GM12878 (cell line): ENCODE results near the gene PTPN14. TPM values are rescaled to one million over a fixed set of nuclear protein-coding genes. Genes with fewer than 3 reads are reported as not detected.

Experiments used
- ATAC-seq: fragments of 200-7000 bp; cut with Tn5 transposase; 3 replicates; pipeline ENCODE4 v1.9.1; 2020; ENCODE audit warnings: mild to moderate bottlenecking, moderate library complexity
- BruUV-seq: library from RNA; stranded (reverse); fragments of 400-500 nt; replicated peaks from 2 replicates; lab custom pipeline; 2021; lab: Mats Ljungman, UMichigan
- CTCF ChIA-PET: fragments of 300-600 bp; sonication (Branson Sonifier 250); formaldehyde crosslinking; extraction: SDS; loops from one replicate; lab custom pipeline; 2021; ENCODE audit warnings: inconsistent platforms; lab: Yijun Ruan, JAX
- POLR2A ChIA-PET: fragments of 350-600 bp; formaldehyde crosslinking; extraction: SDS; loops from one replicate; lab custom pipeline; 2021; ENCODE audit warnings: inconsistent platforms; lab: Charles Lee
- RAD21 ChIA-PET: fragments of 300-600 bp; sonication (Branson Sonifier 250); formaldehyde crosslinking; loops from one replicate; lab custom pipeline; 2023; ENCODE audit warnings: antibody characterized with exemption; ENCODE audit not compliant: unreplicated experiment; lab: Charles Lee
- SMC1A ChIA-PET: fragments of 300-600 bp; sonication (Branson Sonifier 250); formaldehyde crosslinking; loops from one replicate; lab custom pipeline; 2023; ENCODE audit not compliant: unreplicated experiment, uncharacterized antibody; lab: Charles Lee
- DNase-seq: peaks from one replicate; pipeline ENCODE4 v3.0.0-alpha.2; 2011; ENCODE audit warnings: low read depth, low spot score
- FAIRE-seq: peaks from 3 replicates; lab custom pipeline; 2011; peaks lifted over from hg19 to GRCh38; lab: Jason Lieb, UNC
- H2AFZ ChIP-seq: 2 replicates; pipeline ENCODE4 v1.6.0; 2011; ENCODE audit warnings: low read depth, low read length, control low read depth; ENCODE audit not compliant: control insufficient read depth
- H3K27ac ChIP-seq: 2 replicates; pipeline ENCODE4 v1.5.1; 2011; ENCODE audit warnings: control low read depth; ENCODE audit not compliant: control insufficient read depth, insufficient read depth
- H3K27me3 ChIP-seq, 2 experiments: replicated peaks in 1 of 2; 2 replicates each; pipeline versions ENCODE4 v1.6.0 to v1.6.1; 2011; ENCODE audit warnings: low read length in 1 of 2; ENCODE audit not compliant: control insufficient read depth in 2 of 2, insufficient read depth in 2 of 2
- H3K36me3 ChIP-seq, 2 experiments: 2 replicates each; pipeline ENCODE4 v1.5.1; 2011; ENCODE audit warnings: low read length in 1 of 2; ENCODE audit not compliant: control insufficient read depth in 2 of 2, insufficient read depth in 2 of 2
- H3K4me1 ChIP-seq: 2 replicates; pipeline ENCODE4 v1.6.1; 2011; ENCODE audit warnings: mild to moderate bottlenecking, low read length, moderate library complexity, mixed read lengths; ENCODE audit not compliant: control insufficient read depth, insufficient read depth
- H3K4me2 ChIP-seq: 2 replicates; pipeline ENCODE4 v1.6.0; 2011; ENCODE audit warnings: control low read depth; ENCODE audit not compliant: control insufficient read depth, insufficient read depth
- H3K4me3 ChIP-seq: fragments of 200-600 bp; sonication (generic); 2 replicates; pipeline ENCODE4 v1.5.1; 2016
- H3K79me2 ChIP-seq: 2 replicates; pipeline ENCODE4 v1.6.0; 2011; ENCODE audit warnings: low read length; ENCODE audit not compliant: control insufficient read depth, insufficient read depth
- H3K9ac ChIP-seq: 2 replicates; pipeline ENCODE4 v1.8.0; 2011; ENCODE audit warnings: low read length, control low read depth, mixed read lengths; ENCODE audit not compliant: control insufficient read depth, insufficient read depth
- H3K9me3 ChIP-seq: replicated peaks from 3 replicates; pipeline ENCODE4 v1.5.1; 2011; ENCODE audit warnings: mild to moderate bottlenecking, low read length; ENCODE audit not compliant: control insufficient read depth, insufficient read depth
- H4K20me1 ChIP-seq: 2 replicates; pipeline ENCODE4 v1.6.0; 2011; ENCODE audit not compliant: control insufficient read depth, insufficient read depth
- BMI1 ChIP-seq: fragments of 450-650 bp; IDR thresholded peaks from 2 replicates; pipeline ENCODE4 v1.6.1; 2016; ENCODE audit warnings: mild to moderate bottlenecking, moderate library complexity, borderline replicate concordance
- CBFB ChIP-seq: IDR thresholded peaks from 2 replicates; pipeline ENCODE4 v1.6.1; 2016; ENCODE audit warnings: antibody characterized with exemption, low read depth
- JUNB ChIP-seq: IDR thresholded peaks from 2 replicates; pipeline ENCODE4 v1.6.1; 2016; ENCODE audit warnings: antibody characterized with exemption, mild to moderate bottlenecking
- MTA2 ChIP-seq: fragments of 450-650 bp; IDR thresholded peaks from 2 replicates; pipeline ENCODE4 v1.6.1; 2016; ENCODE audit warnings: low read depth, mild to moderate bottlenecking, moderate library complexity
- PAX8 ChIP-seq: fragments of 450-650 bp; IDR thresholded peaks from 2 replicates; pipeline ENCODE4 v1.6.1; 2017; ENCODE audit warnings: mild to moderate bottlenecking, moderate library complexity
- ZBTB4 ChIP-seq: fragments of 450-650 bp; formaldehyde crosslinking; IDR thresholded peaks from 2 replicates; pipeline ENCODE4 v1.4.0; 2022; ENCODE audit warnings: mild to moderate bottlenecking, moderate library complexity
- WGBS: methylation state at CpG from one replicate; pipeline ENCODE4 v1.1.6; 2016; ENCODE audit warnings: low lambda C conversion rate; ENCODE audit not compliant: insufficient replicate concordance, insufficient coverage; ENCODE audit errors: missing lambda C conversion rate; 5-methylcytosine and 5-hydroxymethylcytosine counted together
- in situ Hi-C: fragments of 300-500 bp; cut with MboI; formaldehyde crosslinking; loops from 9 replicates; pipeline ENCODE4 v1.14.3; 2018; ENCODE audit warnings: mixed read lengths
- intact Hi-C: fragments of 100-400 bp; cut with micrococcal nuclease; formaldehyde crosslinking; loops from one replicate; pipeline ENCODE4 v1.14.2; 2022; ENCODE audit not compliant: unreplicated experiment
- polyA plus RNA-seq, 11 experiments: library from polyadenylated mRNA; depleted of rRNA in 4 of 11; unstranded in 6 of 11; stranded (reverse) in 5 of 11; fragments of >200 nt; fragmentation: Nextera tagmentation in 4 of 11; fragmentation: Illumina TruSeq in 1 of 11; extraction: Ambion mirVana in 4 of 11; extraction: Trizol in 1 of 11; gene quantifications; 1 replicate in 1 of 11; 2 replicates in 10 of 11; pipeline versions ENCODE4 v1.2.1 to v1.2.3, GENCODE V29; 2011 to 2016; ENCODE audit warnings: inconsistent platforms in 2 of 11, missing spikeins in 2 of 11, low read depth in 1 of 11
- total RNA-seq, 4 experiments: library from RNA; depleted of rRNA in 3 of 4; stranded (reverse); fragments of >200 nt in 3 of 4; fragmentation: Illumina TruSeq in 1 of 4; extraction: Trizol in 1 of 4; gene quantifications; 2 replicates each; pipeline versions ENCODE4 v1.2.1 to v1.2.3, GENCODE V29; 2013 to 2021

PTPN14 gene
- total and polyA plus RNA-seq, 10 of the 15 experiments (the other 5 are each of a cell fraction or from before 2014, with no cell fraction given), result 0.05 to 5.1 (median 0.44) TPM

- 75% methylated on average over 5 of the region's 5 CpGs for WGBS
- Histone ChIP-seq H3K9ac (no peak overlapping the region), H3K79me2 (no peaks in the 10 kb centered on the region), H3K4me2 (no peak overlapping the region), H3K27ac (no peak overlapping the region), H3K9me3 (no peaks in the 10 kb centered on the region), H3K4me1 (peaks cover 8% of the 10 kb centered on the region), H3K27me3 (no peaks in the 10 kb centered on the region), H2AFZ (no peak overlapping the region), H4K20me1 (no peaks in the 10 kb centered on the region), H3K36me3 (peaks cover 0 to 2% of the 10 kb centered on the region in 2 experiments; a peak in 1 of 4 replicates), H3K4me3 (no peak overlapping the region)
- SMC1A ChIA-PET, result interaction anchor here (0.9 to 1.4 kb wide), 3 partner anchors 13 to 42 kb away, joined by 3 to 4 read pairs (median 3); no protein-coding TSS in a partner anchor
- intact Hi-C loops (no loop called here), in situ Hi-C loops (no loop called here)
- POLR2A ChIA-PET, result no interaction called here
- RAD21 ChIA-PET, result no interaction called here
- no TSS peak for BruUV-seq
- TF ChIP-seq JUNB, result no peak
- TF ChIP-seq MTA2, result no peak
- no peak for TF ChIP-seq ZBTB4 (CRISPR knock-in tag)
- TF ChIP-seq PAX8, result no peak
- TF ChIP-seq BMI1, result no peak
- no peak for TF ChIP-seq CBFB
- FAIRE-seq (no peak), DNase-seq (no peak), ATAC-seq (no peak)
- CTCF ChIA-PET, result interaction anchor here (2.7 to 9.2 kb wide), 2 partner anchors 16 to 53 kb away, joined by 8 to 132 read pairs; no protein-coding TSS in a partner anchor
These were observed 237.1 kb downstream of the PTPN14 start for GRCh38 chr1:214314178-214314843.
